H1 (cell line): ENCODE measurements around the gene RAPGEF6.

ENCODE experiments used
- BRCA1 ChIP-seq: IDR thresholded peaks from 2 replicates; pipeline ENCODE4 v1.6.1; 2012; ENCODE audit warnings: low read depth, low read length, improper control_type of control experiment
- EZH2 ChIP-seq: fragments of 200-600 bp; sonication (generic); IDR thresholded peaks from 2 replicates; pipeline ENCODE4 v1.7.1; 2012; ENCODE audit warnings: low read depth, mild to moderate bottlenecking, moderate library complexity, low read length, inconsistent platforms; ENCODE audit not compliant: severe bottlenecking
- GABPA ChIP-seq: IDR thresholded peaks from 2 replicates; pipeline ENCODE4 v1.6.1; 2011; ENCODE audit warnings: mild to moderate bottlenecking, low read length, moderate library complexity, borderline replicate concordance; ENCODE audit not compliant: insufficient read depth
- MAFK ChIP-seq: IDR thresholded peaks from 2 replicates; pipeline ENCODE4 v1.6.1; 2012; ENCODE audit warnings: low read depth, mild to moderate bottlenecking, improper control_type of control experiment, low read length
- POLR2A ChIP-seq, 2 experiments: IDR thresholded peaks; 1 replicate in 1 of 2; 2 replicates in 1 of 2; pipeline ENCODE4 v1.6.1; 2011; ENCODE audit warnings: low read depth in 2 of 2, low read length in 2 of 2, mild to moderate bottlenecking in 2 of 2; ENCODE audit errors: control extremely low read depth in 1 of 2
- POLR2AphosphoS5 ChIP-seq: IDR thresholded peaks from 2 replicates; pipeline ENCODE4 v1.6.1; 2011; ENCODE audit warnings: low read depth, low read length
- SIRT6 ChIP-seq: IDR thresholded peaks from one replicate; pipeline ENCODE4 v1.7.1; 2012; ENCODE audit warnings: low read length, inconsistent platforms
- TAF1 ChIP-seq: IDR thresholded peaks from 2 replicates; pipeline ENCODE4 v1.6.1; 2011; ENCODE audit warnings: mild to moderate bottlenecking, low read depth, low read length
- TCF12 ChIP-seq: IDR thresholded peaks from 2 replicates; pipeline ENCODE4 v1.6.1; 2011; ENCODE audit warnings: low read depth, mild to moderate bottlenecking, low read length
- YY1 ChIP-seq: IDR thresholded peaks from 2 replicates; pipeline ENCODE4 v1.6.1; 2011; ENCODE audit warnings: low read depth, mild to moderate bottlenecking, low read length
- TF ChIP-seq, protein P1 (sequence below), 3 experiments: IDR thresholded peaks; 1 replicate in 2 of 3; 2 replicates in 1 of 3; pipeline versions ENCODE4 v1.5.1 to v1.6.1; 2011; ENCODE audit warnings: low read length in 3 of 3, mild to moderate bottlenecking in 3 of 3, inconsistent platforms in 2 of 3, low read depth in 1 of 3, moderate library complexity in 1 of 3; ENCODE audit not compliant: insufficient read depth in 1 of 3; ENCODE audit errors: control extremely low read depth in 1 of 3
- TF ChIP-seq, protein P2 (sequence below): IDR thresholded peaks from 2 replicates; pipeline ENCODE4 v1.6.1; 2012; ENCODE audit warnings: inconsistent platforms

DNA sequence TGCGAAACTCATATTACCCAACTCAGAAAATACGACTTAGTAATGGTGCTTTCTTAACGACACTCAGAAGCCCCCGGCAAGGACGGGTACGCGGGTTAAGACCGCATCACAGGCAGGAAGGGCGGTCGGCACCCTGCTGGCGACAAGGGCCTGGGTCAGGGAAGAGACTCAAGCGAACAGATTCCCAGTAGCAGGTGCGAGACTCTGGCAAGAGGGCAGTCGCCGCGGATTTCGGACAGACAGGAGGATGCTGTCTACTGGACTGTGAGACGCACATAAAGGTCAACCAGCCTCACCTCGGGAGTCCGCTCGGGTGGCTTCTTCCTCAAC lies 398 bp downstream of the RAPGEF6 start:
- TF ChIP-seq POLR2A (IDR thresholded peaks at IDR 0.05; ENCODE audit: control extremely low read depth in 1 of 2, low read depth in 2 of 2, low read length in 2 of 2) (no peak), BRCA1 (no peak), TCF12 (0 out of 2 replicates have a peak, but pooled peaks have one; percentile 45), TAF1 (peak; percentile 36; the same call in 1 of the 2 replicates), YY1 (no peak), SIRT6 (no peak), EZH2 (no peak), POLR2AphosphoS5 (peak; percentile 53; the same call in 1 of the 2 replicates), GABPA (no peak), MAFK (no peak)
- TF ChIP-seq, protein P1, sequence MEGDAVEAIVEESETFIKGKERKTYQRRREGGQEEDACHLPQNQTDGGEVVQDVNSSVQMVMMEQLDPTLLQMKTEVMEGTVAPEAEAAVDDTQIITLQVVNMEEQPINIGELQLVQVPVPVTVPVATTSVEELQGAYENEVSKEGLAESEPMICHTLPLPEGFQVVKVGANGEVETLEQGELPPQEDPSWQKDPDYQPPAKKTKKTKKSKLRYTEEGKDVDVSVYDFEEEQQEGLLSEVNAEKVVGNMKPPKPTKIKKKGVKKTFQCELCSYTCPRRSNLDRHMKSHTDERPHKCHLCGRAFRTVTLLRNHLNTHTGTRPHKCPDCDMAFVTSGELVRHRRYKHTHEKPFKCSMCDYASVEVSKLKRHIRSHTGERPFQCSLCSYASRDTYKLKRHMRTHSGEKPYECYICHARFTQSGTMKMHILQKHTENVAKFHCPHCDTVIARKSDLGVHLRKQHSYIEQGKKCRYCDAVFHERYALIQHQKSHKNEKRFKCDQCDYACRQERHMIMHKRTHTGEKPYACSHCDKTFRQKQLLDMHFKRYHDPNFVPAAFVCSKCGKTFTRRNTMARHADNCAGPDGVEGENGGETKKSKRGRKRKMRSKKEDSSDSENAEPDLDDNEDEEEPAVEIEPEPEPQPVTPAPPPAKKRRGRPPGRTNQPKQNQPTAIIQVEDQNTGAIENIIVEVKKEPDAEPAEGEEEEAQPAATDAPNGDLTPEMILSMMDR (IDR thresholded peaks at IDR 0.05; ENCODE audit: control extremely low read depth in 1 of 3, insufficient read depth in 1 of 3, low read depth in 1 of 3, low read length in 3 of 3), result no peak
- TF ChIP-seq, protein P2, sequence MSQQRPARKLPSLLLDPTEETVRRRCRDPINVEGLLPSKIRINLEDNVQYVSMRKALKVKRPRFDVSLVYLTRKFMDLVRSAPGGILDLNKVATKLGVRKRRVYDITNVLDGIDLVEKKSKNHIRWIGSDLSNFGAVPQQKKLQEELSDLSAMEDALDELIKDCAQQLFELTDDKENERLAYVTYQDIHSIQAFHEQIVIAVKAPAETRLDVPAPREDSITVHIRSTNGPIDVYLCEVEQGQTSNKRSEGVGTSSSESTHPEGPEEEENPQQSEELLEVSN, result no peak
